ENCODE measurements around the gene WDR4.
A peak's percentile ranks its signal among the peaks of the same experiment; 100 is the strongest.
"Not testable (repeated sequence)": the region's sequence is repeated elsewhere in the genome, so short reads cannot be mapped to it uniquely, and the experiment has no call there.

WDR4 gene

DNA sequence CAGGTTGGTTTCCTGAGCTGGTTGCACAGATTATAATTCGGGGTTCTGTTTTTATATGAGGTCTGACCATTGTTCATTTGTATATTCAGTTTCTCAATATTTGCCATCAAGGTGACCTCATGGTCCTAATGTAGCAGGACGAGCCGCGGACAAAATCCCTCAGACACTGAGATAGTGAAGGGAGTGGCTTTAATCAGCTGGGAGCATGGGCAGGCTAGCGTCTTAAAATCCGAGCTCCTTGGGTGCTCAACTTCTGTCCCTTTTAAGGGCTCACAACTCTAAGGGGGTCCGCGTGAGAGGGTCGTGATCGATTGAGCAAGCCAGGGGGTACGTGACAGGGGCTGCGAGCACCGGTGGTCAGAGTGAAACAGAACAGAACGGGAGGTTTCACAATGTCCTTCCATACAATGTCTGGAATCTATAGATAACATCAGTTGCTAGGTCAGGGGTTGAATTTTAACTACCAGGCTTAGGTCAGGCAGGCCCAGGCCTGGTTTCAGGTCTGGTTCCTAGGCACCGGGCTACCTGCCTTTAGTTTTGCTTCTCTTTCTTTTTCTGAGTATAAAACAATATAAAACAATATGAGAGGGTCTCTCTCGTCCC lies 71.9 kb downstream of the WDR4 start:
- not testable (repeated sequence) for H3K27me3 ChIP-seq (ENCODE audit: insufficient read depth, low read length); H2AFZ ChIP-seq (ENCODE audit: insufficient read depth, low read length, poor library complexity); H3K9me3 ChIP-seq (ENCODE audit: insufficient read depth, low read depth, low read length); H3K9ac ChIP-seq (ENCODE audit: low read length); H4K12ac ChIP-seq (ENCODE audit: low read depth, low read length); H3K79me2 ChIP-seq (ENCODE audit: control insufficient read depth, insufficient read depth, low read length, poor library complexity); H2AK5ac ChIP-seq (ENCODE audit: low read length); H3K36me3 ChIP-seq (ENCODE audit: control insufficient read depth in 1 of 2, insufficient read depth in 2 of 2, low read length in 2 of 2); H3K4me3 ChIP-seq (ENCODE audit: low read depth, low read length); H3K18ac ChIP-seq (ENCODE audit: low read length); H3K23ac ChIP-seq (ENCODE audit: low read length)
- DNase-seq: peak in 1 of 2 donors; percentile 43
- Histone ChIP-seq H3K4ac (ENCODE audit: low read depth, low read length) (peak overlapping the region; percentile 63), H2BK12ac (ENCODE audit: low read length) (peak overlapping the region; percentile 100), H3K4me1 (ENCODE audit: control insufficient read depth in 1 of 2, insufficient read depth in 2 of 2, low read length in 2 of 2) (peaks cover 24 to 25% of the 10 kb centered on the region in 2 experiments), H4K8ac (ENCODE audit: low read depth, low read length) (peak overlapping the region; percentile 64), H4K91ac (ENCODE audit: low read depth, low read length) (peak overlapping the region; percentile 97), H3K27ac (ENCODE audit: low read depth, low read length) (peak overlapping the region; percentile 76), H3K79me1 (ENCODE audit: low read length) (peaks cover 29% of the 10 kb centered on the region), H3K14ac (ENCODE audit: low read length) (peak overlapping the region; percentile 71), H2BK120ac (ENCODE audit: insufficient read depth, low read length, poor library complexity) (peak overlapping the region; percentile 89), H3K4me2 (ENCODE audit: low read length) (peak overlapping the region; percentile 23), H2BK5ac (ENCODE audit: low read depth, low read length, poor library complexity) (peak overlapping the region; percentile 92)
- no CpG with 5 or more reads among the region's 16 CpGs for WGBS (ENCODE audit: extremely low coverage, insufficient coverage, insufficient read length)

DNA sequence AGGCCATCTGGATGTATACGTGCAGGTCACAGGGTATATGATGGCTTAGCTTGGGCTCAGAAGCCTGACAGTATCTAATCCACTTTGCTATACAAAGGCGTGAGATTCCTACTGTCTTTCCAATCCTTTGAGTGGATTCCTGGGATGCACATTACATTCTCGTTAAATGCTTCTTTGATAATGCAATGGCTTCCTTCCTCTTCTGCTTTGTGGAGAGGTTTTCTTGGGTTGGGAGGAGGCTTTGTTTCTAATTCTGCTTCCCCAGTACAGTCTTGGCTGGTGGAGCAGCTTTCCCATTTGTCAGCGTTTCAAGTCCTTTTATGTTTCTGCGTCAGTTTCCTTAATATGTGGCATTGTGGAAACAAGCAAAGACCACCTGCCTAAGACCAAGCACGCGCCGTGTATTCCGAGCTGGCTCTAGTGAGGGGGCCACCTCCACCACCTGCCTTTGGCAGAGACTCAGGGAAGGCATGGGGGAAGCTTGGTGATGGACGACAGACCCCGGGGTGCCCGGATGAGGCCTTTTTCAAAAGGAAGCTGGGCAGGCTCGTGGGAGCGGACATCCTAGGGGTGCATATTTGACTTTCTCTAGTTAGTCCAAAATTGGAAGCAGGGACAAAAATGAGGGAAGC lies 72.7 kb downstream of the WDR4 start:
- Histone ChIP-seq H3K23ac (ENCODE audit: low read length) (no peak overlapping the region), H4K8ac (ENCODE audit: low read depth, low read length) (peak overlapping the region; percentile 64), H2BK12ac (ENCODE audit: low read length) (peak overlapping the region; percentile 100), H2BK120ac (ENCODE audit: insufficient read depth, low read length, poor library complexity) (peak overlapping the region; percentile 89), H3K36me3 (ENCODE audit: control insufficient read depth in 1 of 2, insufficient read depth in 2 of 2, low read length in 2 of 2) (no peaks in the 10 kb centered on the region), H3K4me3 (ENCODE audit: low read depth, low read length) (no peak overlapping the region), H3K27me3 (ENCODE audit: insufficient read depth, low read length) (no peaks in the 10 kb centered on the region), H3K9ac (ENCODE audit: low read length) (no peak overlapping the region), H4K12ac (ENCODE audit: low read depth, low read length) (no peak overlapping the region), H3K27ac (ENCODE audit: low read depth, low read length) (peak overlapping the region; percentile 76), H4K91ac (ENCODE audit: low read depth, low read length) (peak overlapping the region; percentile 97), H3K79me1 (ENCODE audit: low read length) (peaks cover 24% of the 10 kb centered on the region), H3K9me3 (ENCODE audit: insufficient read depth, low read depth, low read length) (peaks cover 3% of the 10 kb centered on the region), H3K4me2 (ENCODE audit: low read length) (no peak overlapping the region), H3K4me1 (ENCODE audit: control insufficient read depth in 1 of 2, insufficient read depth in 2 of 2, low read length in 2 of 2) (peaks cover 22 to 30% of the 10 kb centered on the region in 2 experiments), H3K18ac (ENCODE audit: low read length) (peak overlapping the region; percentile 80), H3K4ac (ENCODE audit: low read depth, low read length) (peak overlapping the region; percentile 63), H2BK5ac (ENCODE audit: low read depth, low read length, poor library complexity) (peak overlapping the region; percentile 92), H2AK5ac (ENCODE audit: low read length) (peak overlapping the region; percentile 72), H3K14ac (ENCODE audit: low read length) (peak overlapping the region; percentile 71), H3K79me2 (ENCODE audit: control insufficient read depth, insufficient read depth, low read length, poor library complexity) (peaks cover 2% of the 10 kb centered on the region), H2AFZ (ENCODE audit: insufficient read depth, low read length, poor library complexity) (peak overlapping the region; percentile 20)
- DNase-seq: peak; percentile 16 to 79
- WGBS (ENCODE audit: extremely low coverage, insufficient coverage, insufficient read length): no CpG with 5 or more reads among the region's 14 CpGs

- H2BK5ac ChIP-seq (ENCODE audit: low read depth, low read length, poor library complexity); H4K8ac ChIP-seq (ENCODE audit: low read depth, low read length); H3K27ac ChIP-seq (ENCODE audit: low read depth, low read length); H3K4me3 ChIP-seq (ENCODE audit: low read depth, low read length); H3K4ac ChIP-seq (ENCODE audit: low read depth, low read length); H3K9me3 ChIP-seq (ENCODE audit: insufficient read depth, low read depth, low read length); H3K18ac ChIP-seq (ENCODE audit: low read length); H2AFZ ChIP-seq (ENCODE audit: insufficient read depth, low read length, poor library complexity); H3K9ac ChIP-seq (ENCODE audit: low read length); H3K79me2 ChIP-seq (ENCODE audit: control insufficient read depth, insufficient read depth, low read length, poor library complexity); H4K91ac ChIP-seq (ENCODE audit: low read depth, low read length); H3K23ac ChIP-seq (ENCODE audit: low read length); H3K4me2 ChIP-seq (ENCODE audit: low read length); H2BK12ac ChIP-seq (ENCODE audit: low read length); H3K14ac ChIP-seq (ENCODE audit: low read length); H2AK5ac ChIP-seq (ENCODE audit: low read length); H3K27me3 ChIP-seq (ENCODE audit: insufficient read depth, low read length); H3K79me1 ChIP-seq (ENCODE audit: low read length); H4K12ac ChIP-seq (ENCODE audit: low read depth, low read length); H3K36me3 ChIP-seq (ENCODE audit: control insufficient read depth in 1 of 2, insufficient read depth in 2 of 2, low read length in 2 of 2); DNase-seq: not testable (repeated sequence)
- H3K4me1 ChIP-seq (ENCODE audit: control insufficient read depth in 1 of 2, insufficient read depth in 2 of 2, low read length in 2 of 2): peaks cover 13 to 17% of the 10 kb centered on the region in 2 experiments
- H2BK120ac ChIP-seq (ENCODE audit: insufficient read depth, low read length, poor library complexity): peak overlapping the region; percentile 48
- 100% methylated on average over 3 of the region's 6 CpGs for WGBS (ENCODE audit: extremely low coverage, insufficient coverage, insufficient read length)
These were observed 77.7 kb downstream of the WDR4 start for GRCh38 chr21:42801616-42802015.

DNA sequence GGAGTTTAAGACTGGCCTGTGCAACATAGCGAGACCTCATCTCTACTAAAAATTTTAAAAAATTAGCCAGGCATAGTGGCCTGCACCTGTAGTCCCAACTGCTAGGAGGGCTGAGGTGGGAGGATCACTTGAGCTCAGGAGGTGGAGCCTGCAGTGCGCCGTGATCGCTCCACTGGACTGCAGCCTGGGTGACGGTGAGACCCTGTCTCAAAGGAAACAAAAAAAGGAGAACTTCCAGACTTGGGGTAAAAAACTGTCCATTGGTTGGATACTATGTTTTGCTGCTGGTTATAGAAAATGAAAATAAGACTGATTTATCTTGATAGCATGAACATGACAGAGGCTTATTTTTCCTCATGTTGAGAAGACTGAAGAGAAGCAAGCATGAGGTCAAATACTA lies 79.4 kb downstream of the WDR4 start:
- no peak overlapping the region for H3K23ac ChIP-seq (ENCODE audit: low read length)
- H3K4me2 ChIP-seq (ENCODE audit: low read length): no peak overlapping the region
- H3K36me3 ChIP-seq (ENCODE audit: control insufficient read depth in 1 of 2, insufficient read depth in 2 of 2, low read length in 2 of 2): no peaks in the 10 kb centered on the region
- H2AK5ac ChIP-seq (ENCODE audit: low read length): no peak overlapping the region
- DNase-seq: no peak
- H3K4me3 ChIP-seq (ENCODE audit: low read depth, low read length): no peak overlapping the region
- H3K79me1 ChIP-seq (ENCODE audit: low read length): peaks cover 3% of the 10 kb centered on the region
- H4K12ac ChIP-seq (ENCODE audit: low read depth, low read length): no peak overlapping the region
- H3K9me3 ChIP-seq (ENCODE audit: insufficient read depth, low read depth, low read length): no peaks in the 10 kb centered on the region
- H3K14ac ChIP-seq (ENCODE audit: low read length): no peak overlapping the region
- no peak overlapping the region for H3K27ac ChIP-seq (ENCODE audit: low read depth, low read length)
- no peak overlapping the region for H3K4ac ChIP-seq (ENCODE audit: low read depth, low read length)
- WGBS (ENCODE audit: extremely low coverage, insufficient coverage, insufficient read length): no CpG with 5 or more reads among the region's 5 CpGs
- peak overlapping the region; percentile 35 for H4K91ac ChIP-seq (ENCODE audit: low read depth, low read length)
- H4K8ac ChIP-seq (ENCODE audit: low read depth, low read length): no peak overlapping the region
- H3K9ac ChIP-seq (ENCODE audit: low read length): no peak overlapping the region
- H2BK120ac ChIP-seq (ENCODE audit: insufficient read depth, low read length, poor library complexity): no peak overlapping the region
- no peak overlapping the region for H3K18ac ChIP-seq (ENCODE audit: low read length)
- H3K4me1 ChIP-seq (ENCODE audit: control insufficient read depth in 1 of 2, insufficient read depth in 2 of 2, low read length in 2 of 2): peaks cover 15 to 18% of the 10 kb centered on the region in 2 experiments
- no peak overlapping the region for H2BK12ac ChIP-seq (ENCODE audit: low read length)
- H3K79me2 ChIP-seq (ENCODE audit: control insufficient read depth, insufficient read depth, low read length, poor library complexity): no peaks in the 10 kb centered on the region
- H2BK5ac ChIP-seq (ENCODE audit: low read depth, low read length, poor library complexity): no peak overlapping the region
- H2AFZ ChIP-seq (ENCODE audit: insufficient read depth, low read length, poor library complexity): no peak overlapping the region
- no peaks in the 10 kb centered on the region for H3K27me3 ChIP-seq (ENCODE audit: insufficient read depth, low read length)

All from trophoblast cell (in vitro differentiated cells and primary cell).